ENCODE results near the gene RALGAPB. TPM values are rescaled to one million over a fixed set of nuclear protein-coding genes. Genes with fewer than 3 reads are reported as not detected.
"Not testable (repeated sequence)": the region's sequence is repeated elsewhere in the genome, so short reads cannot be mapped to it uniquely, and the experiment has no call there.

Gene RALGAPB
- total RNA-seq: 40.6 TPM

DNA sequence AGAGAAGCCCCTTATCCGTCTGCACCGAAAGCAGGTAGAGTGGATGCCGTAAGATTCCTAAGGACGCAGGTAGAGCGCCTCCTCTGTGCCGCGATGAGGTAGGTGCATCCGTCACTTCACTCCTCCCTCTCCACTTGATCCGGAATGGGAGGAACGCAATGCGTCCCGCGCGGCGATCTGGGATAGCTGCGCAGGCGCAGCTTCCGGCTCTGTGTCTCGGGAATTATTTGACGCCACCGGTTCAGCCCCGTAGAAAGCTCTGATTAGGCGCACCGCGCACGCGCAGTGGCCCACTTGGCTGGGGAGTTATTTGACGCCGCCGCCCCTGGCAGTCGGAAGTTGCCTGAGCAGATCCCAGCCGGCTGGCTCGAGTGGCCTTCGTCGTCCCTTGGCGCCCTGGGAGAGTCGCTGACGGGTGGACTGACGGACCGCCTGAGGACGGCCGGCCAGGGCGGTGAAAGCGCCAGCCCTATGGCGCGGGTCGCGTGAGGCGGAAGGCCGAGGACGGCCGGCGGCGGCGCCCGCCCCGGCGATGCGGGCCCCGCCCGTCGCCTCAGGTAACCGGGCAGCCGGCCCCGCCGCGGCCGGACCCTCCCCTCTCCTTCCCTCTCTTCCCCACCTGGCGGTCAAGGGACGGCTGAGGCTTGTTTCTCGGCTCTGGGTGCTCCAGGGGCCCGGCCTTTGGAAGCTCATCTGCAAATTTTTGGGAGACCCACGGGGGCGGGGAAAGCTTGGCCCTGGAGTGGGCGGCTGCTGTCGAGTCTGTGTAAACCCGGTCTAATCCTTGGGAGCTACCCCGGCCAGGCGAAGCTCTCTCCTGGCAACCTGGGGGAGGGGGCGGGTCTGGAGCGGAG, at the start of gene RALGAPB:
RALGAPB (plus strand) TSS at position 331 of the 854 bp plus-strand sequence. CDS start 15,590 bp downstream, outside the sequence.
- H3K4me3 ChIP-seq (ENCODE audit: low read length): peak within 1 kb of the TSS; percentile 96
- H3K9me3 ChIP-seq (ENCODE audit: low read depth, low read length): no peaks in the 10 kb centered on the region
- peaks cover 27% of the 10 kb centered on the region for H3K4me1 ChIP-seq (ENCODE audit: insufficient read depth, low read length)

DNA sequence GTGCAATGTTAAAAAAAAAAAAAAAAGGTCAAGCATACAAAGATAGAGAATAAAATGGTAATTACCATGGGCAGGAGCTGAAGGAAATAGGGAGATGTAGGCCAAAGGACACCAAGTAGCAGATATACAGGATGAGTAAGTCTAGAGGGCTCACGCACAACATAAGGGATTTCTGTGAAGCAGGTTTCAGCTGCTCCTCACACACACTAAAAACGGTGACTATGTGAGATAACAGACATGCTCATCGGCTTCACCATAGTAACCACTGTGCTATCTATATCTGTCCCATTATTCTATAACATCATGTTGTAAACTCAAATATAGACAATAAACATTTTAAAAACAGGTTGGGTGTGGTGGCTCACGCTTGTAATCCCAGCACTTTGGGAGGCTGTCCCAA, 49.1 kb upstream of the RALGAPB start:
- no peaks in the 10 kb centered on the region for H3K9me3 ChIP-seq (ENCODE audit: low read depth, low read length)

More for the DNA sequence above, at the start of gene RALGAPB:
- H3K27me3 ChIP-seq (ENCODE audit: insufficient read depth, low read length): no peaks in the 10 kb centered on the region

DNA sequence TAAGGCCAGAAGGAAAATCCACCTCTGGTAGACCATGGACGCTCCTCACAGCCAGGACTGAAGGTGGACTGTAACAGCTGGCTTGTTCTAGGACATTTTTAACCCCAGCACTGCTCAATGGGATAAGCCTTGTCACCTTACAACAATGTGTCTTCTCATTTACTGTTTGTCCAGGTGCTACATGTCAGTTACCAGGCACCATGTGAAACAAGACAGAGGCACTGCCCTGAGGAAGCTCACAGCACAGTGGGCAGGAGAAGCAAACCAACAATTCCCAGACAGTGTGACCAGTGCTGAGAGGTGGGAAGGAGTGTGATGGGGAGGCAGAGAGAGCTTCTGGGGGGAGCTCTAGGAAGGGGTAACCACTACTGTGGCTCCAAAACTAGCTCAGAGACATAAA, 48.2 kb upstream of the RALGAPB start:
- Histone ChIP-seq H3K27me3 (ENCODE audit: insufficient read depth, low read length) (no peaks in the 10 kb centered on the region), H3K4me3 (ENCODE audit: low read length) (no peak overlapping the region), H3K9me3 (ENCODE audit: low read depth, low read length) (no peaks in the 10 kb centered on the region), H3K4me1 (ENCODE audit: insufficient read depth, low read length) (no peaks in the 10 kb centered on the region)

More for the DNA sequence above, 49.1 kb upstream of the RALGAPB start:
- no peaks in the 10 kb centered on the region for H3K27me3 ChIP-seq (ENCODE audit: insufficient read depth, low read length)
- no peak overlapping the region for H3K4me3 ChIP-seq (ENCODE audit: low read length)
- no peaks in the 10 kb centered on the region for H3K4me1 ChIP-seq (ENCODE audit: insufficient read depth, low read length)

DNA sequence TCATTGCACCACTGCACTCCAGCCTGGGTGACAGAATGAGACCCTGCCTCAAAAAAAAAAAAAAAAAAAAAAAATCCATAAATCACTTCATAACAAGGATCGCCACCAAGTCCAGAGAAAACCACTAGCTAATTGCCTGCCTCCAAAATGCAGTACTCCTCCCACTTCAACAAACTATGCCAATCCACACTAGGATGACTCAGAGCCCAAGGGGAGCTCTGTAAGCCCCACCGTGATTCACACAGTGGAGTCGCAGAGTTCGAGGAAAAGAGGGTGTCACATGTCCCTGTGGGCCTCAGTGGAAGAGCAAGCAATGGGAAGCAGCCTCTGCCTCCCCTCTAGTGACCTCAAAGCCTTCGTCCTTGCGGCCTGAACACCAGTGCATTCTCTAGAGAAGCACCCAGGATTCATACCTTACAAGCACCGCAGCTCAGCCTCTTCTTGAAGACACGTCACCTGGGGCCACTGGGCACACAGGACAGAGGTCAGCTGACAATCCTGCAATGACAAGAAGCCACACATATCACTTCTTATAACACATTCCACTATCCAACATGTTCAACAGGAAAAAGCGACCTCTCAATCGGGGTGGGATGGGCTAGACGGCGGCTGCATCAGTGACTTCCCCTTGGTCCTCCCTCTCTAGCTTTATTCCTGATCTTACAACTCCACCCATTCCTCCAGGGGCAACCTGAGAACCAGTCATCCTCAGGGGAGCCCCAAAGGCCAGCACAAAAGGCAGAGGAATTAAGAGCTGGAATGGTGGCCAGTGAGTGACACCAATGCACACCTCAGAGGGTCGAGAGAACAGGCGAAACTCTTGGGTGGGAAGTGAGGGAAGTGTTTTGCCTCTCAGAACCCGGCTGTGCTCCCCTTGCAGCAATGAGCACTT, 46.4 kb upstream of the RALGAPB start:
- Histone ChIP-seq H3K4me3 (ENCODE audit: low read length) (no peak overlapping the region), H3K4me1 (ENCODE audit: insufficient read depth, low read length) (no peaks in the 10 kb centered on the region), H3K27me3 (ENCODE audit: insufficient read depth, low read length) (no peaks in the 10 kb centered on the region), H3K9me3 (ENCODE audit: low read depth, low read length) (no peaks in the 10 kb centered on the region)

DNA sequence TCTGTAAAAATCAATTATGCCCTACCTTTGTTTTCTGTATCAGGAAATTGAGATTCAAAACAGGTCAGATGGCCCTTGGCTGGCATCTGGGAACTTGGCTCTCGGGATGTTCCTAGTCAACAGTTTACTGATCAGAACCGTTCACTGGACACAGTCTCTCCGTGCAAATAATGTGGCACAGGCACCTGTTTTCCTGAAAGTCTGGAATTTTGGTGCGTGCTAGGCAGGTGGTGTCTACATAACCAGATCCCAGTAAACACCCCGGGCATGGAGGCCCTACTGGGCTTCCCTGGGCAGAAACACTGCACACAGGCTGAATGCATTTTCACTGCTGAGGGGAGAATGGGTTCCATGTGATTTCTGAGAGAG, 45.0 kb upstream of the RALGAPB start:
- H3K27me3 ChIP-seq (ENCODE audit: insufficient read depth, low read length): no peaks in the 10 kb centered on the region
- no peak overlapping the region for H3K4me3 ChIP-seq (ENCODE audit: low read length)
- no peaks in the 10 kb centered on the region for H3K9me3 ChIP-seq (ENCODE audit: low read depth, low read length)
- no peaks in the 10 kb centered on the region for H3K4me1 ChIP-seq (ENCODE audit: insufficient read depth, low read length)

DNA sequence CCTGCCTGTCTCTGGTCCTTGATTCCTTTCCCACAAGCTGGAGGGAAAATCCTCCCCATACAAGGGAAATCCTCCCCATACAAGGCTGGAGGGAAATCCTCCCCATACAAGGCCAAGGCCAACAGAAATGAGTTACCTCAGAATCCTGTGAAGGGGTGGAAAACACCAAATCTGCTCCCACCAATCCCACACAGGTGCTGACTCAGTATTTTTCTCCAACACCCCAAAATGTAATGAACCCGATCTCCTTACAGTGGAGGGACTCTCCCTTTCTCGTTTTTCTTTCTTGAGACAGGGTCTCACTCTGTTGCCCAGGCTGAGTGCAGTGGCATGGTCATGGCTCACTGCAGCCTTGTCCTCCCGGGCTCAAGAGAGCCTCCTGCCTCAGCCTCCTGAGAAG, 43.8 kb upstream of the RALGAPB start:
- Histone ChIP-seq H3K4me3 (ENCODE audit: low read length) (no peak overlapping the region), H3K27me3 (ENCODE audit: insufficient read depth, low read length) (no peaks in the 10 kb centered on the region), H3K9me3 (ENCODE audit: low read depth, low read length) (no peaks in the 10 kb centered on the region), H3K4me1 (ENCODE audit: insufficient read depth, low read length) (peaks cover 7% of the 10 kb centered on the region)

DNA sequence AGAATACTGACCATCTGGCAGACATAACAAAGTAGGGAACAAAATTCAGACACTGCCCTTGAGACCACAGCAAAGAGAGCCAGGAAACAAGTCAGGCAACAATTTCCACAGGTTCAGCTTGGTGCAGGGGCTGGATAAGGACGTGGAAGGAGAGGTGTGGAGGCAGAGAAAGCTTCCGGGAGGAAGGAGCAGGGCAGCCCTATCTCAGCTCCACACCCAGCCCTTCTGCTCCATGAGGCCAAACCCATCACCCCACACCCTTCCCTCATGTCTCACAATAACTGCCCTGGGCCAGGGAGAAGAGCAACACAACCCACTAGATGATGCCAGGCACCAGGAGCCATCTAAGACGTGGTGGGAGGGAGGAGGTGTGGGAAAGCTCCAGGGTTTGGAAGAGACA, 43.3 kb upstream of the RALGAPB start:
- H3K9me3 ChIP-seq (ENCODE audit: low read depth, low read length): no peaks in the 10 kb centered on the region
- no peak overlapping the region for H3K4me3 ChIP-seq (ENCODE audit: low read length)
- H3K4me1 ChIP-seq (ENCODE audit: insufficient read depth, low read length): peaks cover 12% of the 10 kb centered on the region
- H3K27me3 ChIP-seq (ENCODE audit: insufficient read depth, low read length): no peaks in the 10 kb centered on the region

DNA sequence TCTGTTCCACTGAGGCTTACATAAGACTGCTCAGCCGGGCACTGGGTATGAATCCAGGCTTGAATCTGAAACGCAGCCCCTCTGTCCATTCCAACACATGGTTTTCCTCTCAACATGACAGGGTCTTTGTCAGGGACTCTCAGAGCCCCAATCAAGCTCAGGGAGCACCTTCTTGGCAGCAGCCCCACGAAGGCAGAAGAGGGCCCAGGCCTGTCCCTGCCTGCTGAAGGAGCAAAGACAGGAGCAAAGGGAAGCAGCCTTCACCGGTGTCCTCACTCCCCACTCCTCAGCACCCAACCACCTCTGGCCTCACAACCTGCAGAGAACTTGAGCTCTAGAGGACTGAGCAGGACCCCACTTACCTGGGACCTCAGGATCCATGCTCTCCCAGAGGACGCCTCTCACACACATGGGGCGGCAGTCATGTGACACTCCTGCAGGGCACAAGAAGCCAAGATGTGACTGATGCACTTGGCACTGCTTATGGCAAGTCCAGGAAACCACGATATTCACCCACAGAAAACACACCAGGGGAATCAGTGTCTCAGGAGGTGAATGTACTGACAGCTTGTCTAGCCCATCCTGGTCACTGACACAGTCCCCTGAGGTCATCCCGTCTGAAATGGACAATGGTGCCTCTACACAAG, 41.8 kb upstream of the RALGAPB start:
- Histone ChIP-seq H3K9me3 (ENCODE audit: low read depth, low read length) (no peaks in the 10 kb centered on the region), H3K4me3 (ENCODE audit: low read length) (no peak overlapping the region), H3K27me3 (ENCODE audit: insufficient read depth, low read length) (no peaks in the 10 kb centered on the region), H3K4me1 (ENCODE audit: insufficient read depth, low read length) (peaks cover 17% of the 10 kb centered on the region)

DNA sequence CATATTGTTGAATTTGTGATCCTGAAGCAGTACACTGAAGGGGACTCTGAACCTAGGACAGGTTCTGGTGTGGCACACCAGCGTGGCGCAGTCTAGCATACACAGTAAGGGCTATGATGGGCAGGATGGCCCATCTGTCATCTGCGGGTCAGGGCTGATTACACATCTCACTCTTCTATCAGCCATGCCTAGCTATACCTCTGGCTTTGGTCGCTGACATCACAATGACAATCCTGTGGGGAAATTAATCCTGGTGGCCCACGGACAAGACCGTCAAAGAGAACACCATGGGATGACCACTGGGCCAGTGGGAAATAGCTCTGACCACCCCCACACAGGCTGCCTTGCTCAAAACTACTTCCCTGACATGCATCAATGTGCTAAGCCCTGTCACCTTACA, 40.4 kb upstream of the RALGAPB start:
- Histone ChIP-seq H3K4me1 (ENCODE audit: insufficient read depth, low read length) (peaks cover 17% of the 10 kb centered on the region), H3K4me3 (ENCODE audit: low read length) (no peak overlapping the region), H3K27me3 (ENCODE audit: insufficient read depth, low read length) (no peaks in the 10 kb centered on the region), H3K9me3 (ENCODE audit: low read depth, low read length) (no peaks in the 10 kb centered on the region)

DNA sequence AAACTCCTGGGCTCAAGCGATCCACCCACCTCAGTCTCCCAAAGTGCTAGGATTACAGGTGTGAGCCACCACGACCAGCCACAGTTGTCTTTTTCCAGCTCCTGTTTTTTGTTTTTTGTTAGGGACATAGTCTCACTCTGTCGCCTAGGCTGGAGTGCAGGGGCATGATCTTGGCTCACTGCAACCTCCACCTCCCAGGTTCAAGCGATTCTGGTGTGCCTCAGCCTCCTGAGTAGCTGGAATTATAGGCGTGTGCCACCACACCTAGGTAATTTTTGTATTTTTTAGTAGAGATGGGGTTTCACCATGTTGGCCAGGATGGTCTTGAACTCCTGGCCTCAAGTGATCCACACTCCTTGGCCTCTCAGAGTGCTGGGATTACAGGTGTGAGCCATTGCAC, 39.8 kb upstream of the RALGAPB start:
- not testable (repeated sequence) for H3K27me3 ChIP-seq (ENCODE audit: insufficient read depth, low read length); H3K9me3 ChIP-seq (ENCODE audit: low read depth, low read length); H3K4me3 ChIP-seq (ENCODE audit: low read length)
- H3K4me1 ChIP-seq (ENCODE audit: insufficient read depth, low read length): peaks cover 17% of the 10 kb centered on the region

DNA sequence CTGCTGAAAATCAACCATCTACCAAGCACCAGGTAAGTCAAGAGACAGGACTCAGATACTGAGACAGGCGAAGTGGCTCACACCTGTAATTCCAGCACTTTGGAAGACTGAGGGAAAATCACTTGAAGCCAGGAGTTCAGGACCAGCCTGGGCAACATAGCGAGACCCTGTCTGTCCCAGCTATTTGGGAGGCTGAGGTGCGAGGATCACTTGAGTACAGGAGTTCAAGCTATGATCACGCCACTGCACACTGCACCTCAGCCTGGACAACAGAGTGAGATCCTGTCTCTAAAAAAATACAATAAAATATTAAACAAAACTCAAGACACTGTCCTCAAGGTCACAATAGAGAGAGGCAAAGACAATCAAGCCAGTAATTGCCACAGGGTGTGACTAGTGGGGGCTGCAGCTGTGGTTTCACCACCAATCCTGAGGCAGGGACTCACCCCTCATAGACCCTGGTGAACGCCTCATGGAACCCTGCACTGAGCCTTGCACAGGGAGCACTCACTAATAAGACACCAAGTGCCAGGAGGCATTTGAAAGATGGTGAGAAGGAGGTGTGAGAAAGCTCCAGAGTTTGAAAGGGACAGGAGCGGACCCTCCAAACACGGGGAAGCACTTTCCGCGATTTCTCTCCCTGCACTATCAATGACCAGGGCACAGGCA, 39.2 kb upstream of the RALGAPB start:
- no peaks in the 10 kb centered on the region for H3K9me3 ChIP-seq (ENCODE audit: low read depth, low read length)
- H3K4me1 ChIP-seq (ENCODE audit: insufficient read depth, low read length): peaks cover 17% of the 10 kb centered on the region
- no peaks in the 10 kb centered on the region for H3K27me3 ChIP-seq (ENCODE audit: insufficient read depth, low read length)
- H3K4me3 ChIP-seq (ENCODE audit: low read length): no peak overlapping the region

DNA sequence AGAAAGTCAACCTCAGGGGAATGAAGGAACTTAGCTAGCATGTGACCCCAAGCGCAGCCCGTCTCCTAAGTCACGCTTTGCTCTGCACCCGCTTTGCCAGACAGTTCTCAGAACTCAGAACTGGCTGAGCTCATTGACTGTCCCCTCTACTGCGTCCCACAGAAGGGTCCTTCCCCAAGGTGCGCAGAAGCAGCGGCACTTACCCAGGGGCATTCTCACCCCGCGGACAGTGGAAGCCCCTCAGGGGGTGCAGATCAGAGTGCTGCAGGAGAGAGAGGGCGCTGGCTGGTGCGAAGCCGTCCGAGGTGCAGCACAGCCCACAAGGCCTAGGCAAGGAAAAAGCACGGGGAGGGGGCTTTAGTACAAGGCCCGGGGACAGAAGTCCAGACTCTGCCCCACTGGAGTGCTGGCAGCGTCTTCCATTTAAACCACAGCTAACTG, 38.3 kb upstream of the RALGAPB start:
- Histone ChIP-seq H3K27me3 (ENCODE audit: insufficient read depth, low read length) (no peaks in the 10 kb centered on the region), H3K4me3 (ENCODE audit: low read length) (peak overlapping the region; percentile 61), H3K4me1 (ENCODE audit: insufficient read depth, low read length) (peaks cover 17% of the 10 kb centered on the region), H3K9me3 (ENCODE audit: low read depth, low read length) (no peaks in the 10 kb centered on the region)

DNA sequence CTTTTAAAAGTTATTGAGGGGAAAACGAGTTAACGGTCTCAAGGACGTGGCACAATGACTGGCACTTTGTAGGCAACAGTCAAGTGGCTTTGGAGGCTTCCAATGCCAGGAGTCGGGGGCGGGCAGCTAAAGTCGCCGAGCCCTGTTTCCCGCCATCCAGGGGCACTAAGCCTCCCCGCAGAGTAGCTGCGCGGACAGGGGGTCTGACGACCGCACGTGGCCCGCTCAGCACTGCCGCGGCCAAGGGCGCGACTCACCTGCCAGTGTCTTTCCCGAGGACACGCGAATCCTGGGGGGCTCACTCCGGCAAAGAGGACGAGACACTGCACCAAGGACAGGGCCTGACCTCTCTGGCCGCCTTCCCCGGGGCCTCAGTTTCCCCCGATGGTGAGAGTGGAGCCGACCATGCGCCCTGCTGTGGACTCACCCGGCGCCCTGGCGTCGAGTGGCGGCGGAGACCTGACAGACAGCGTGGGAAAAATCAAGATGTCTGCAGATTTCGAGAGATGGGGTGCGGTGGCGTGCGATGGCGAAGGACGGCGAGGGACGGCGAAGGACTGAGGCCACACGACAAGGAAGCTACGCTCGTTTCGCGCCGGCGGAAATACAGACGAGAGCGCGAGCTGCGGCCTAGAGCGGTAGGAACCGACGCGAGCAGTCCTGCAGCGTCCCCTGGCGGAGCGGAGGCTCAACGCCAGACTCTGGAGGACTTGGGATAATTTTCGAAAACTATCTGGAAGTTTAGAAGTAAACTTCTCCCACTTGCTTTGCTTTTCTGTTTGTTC, 37.7 kb upstream of the RALGAPB start, which contains the start of gene SNHG17:
SNHG17 (minus strand) TSS at position 559 of the 785 bp plus-strand sequence.
- peaks cover 17% of the 10 kb centered on the region for H3K4me1 ChIP-seq (ENCODE audit: insufficient read depth, low read length)
- H3K27me3 ChIP-seq (ENCODE audit: insufficient read depth, low read length): no peaks in the 10 kb centered on the region
- H3K9me3 ChIP-seq (ENCODE audit: low read depth, low read length): no peaks in the 10 kb centered on the region
- peak within 1 kb of the TSS; percentile 61 for H3K4me3 ChIP-seq (ENCODE audit: low read length)

DNA sequence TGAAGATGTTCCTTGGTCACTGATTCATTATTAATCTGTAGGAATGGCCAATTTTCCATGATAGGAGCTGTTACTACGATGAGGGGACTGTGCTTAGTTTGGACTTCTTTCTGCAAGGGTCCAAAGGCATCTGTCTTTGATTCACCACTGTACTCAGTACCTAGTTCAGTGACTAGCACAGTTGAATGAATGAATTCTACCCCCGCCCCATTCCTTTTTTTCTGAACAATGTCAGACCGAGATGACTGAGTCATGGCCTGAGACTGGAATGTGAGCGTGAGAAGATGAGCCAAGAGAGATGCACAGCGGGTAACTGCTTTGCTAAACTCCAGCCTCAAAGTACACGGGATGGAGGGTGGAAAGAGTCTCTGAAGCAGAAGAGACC, 37.1 kb upstream of the RALGAPB start:
- Histone ChIP-seq H3K27me3 (ENCODE audit: insufficient read depth, low read length) (no peaks in the 10 kb centered on the region), H3K9me3 (ENCODE audit: low read depth, low read length) (no peaks in the 10 kb centered on the region), H3K4me1 (ENCODE audit: insufficient read depth, low read length) (peaks cover 17% of the 10 kb centered on the region), H3K4me3 (ENCODE audit: low read length) (no peak overlapping the region)

All from mononuclear cell (primary cell).